ENCODE measurements around the gene PTPN9.

DNA sequence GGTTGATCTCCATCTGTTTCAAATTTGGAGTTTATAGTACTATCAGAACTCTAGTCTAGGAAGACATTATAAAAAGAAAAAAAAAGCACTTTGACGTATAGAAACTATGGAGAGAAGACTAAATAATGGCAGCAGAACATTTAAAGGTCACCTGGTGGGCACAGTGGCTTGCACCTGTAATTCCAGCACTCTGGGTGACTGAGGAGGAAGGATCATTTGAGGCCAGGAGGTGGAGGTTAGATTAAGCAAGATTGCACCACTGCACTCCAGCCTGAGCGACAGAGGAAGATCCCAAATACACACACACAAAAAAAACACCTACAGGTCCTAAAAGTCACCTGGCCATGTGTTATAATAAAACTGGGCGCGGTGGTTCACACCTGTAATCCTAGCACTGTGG, 141.4 kb downstream of the PTPN9 start:
- no peak for TF ChIP-seq POLR2A (IDR thresholded peaks at IDR 0.05)
- TF ChIP-seq POLR2AphosphoS5 (IDR thresholded peaks at IDR 0.05), result no peak

Data from prostate gland (tissue), 1 donor.